ENCODE results near the gene STK32B. TPM values are rescaled to one million over a fixed set of nuclear protein-coding genes. Genes with fewer than 3 reads are reported as not detected.
A peak's percentile ranks its signal among the peaks of the same experiment; 100 is the strongest.

Gene STK32B
- total and polyA plus RNA-seq, 7 donors = 0.14 to 0.73 (median 0.52) TPM

DNA sequence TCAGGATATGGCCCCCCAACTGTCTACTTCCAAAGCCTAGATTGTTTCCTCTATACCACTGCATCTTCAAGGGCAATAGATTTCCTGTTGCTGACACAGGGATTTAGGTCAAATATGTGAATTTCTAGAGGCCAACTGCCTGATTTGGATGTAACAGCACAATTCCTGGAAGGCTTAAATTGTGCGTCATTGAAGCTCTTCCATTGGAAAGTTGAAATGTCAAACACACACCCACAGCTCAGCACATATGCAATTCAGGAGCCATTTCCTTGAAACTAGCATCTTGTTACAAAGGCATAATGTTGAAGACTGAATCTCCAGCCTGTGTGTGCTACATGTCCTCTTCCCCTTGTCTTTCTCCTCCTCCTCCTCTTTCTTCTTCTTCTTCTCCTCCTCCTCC is 158.6 kb downstream of the STK32B start:
- H3K27ac ChIP-seq = no peak overlapping the region
- no peak for ATAC-seq
- DNase-seq = no peak
- WGBS, 3 donors = 72 to 78% (median 74%) methylated on average over 1 of the region's 1 CpG
- no peak overlapping the region for H3K4me3 ChIP-seq
- no peaks in the 10 kb centered on the region for H3K4me1 ChIP-seq
- no peaks in the 10 kb centered on the region for H3K36me3 ChIP-seq (ENCODE audit: insufficient read depth in 1 of 2, low read depth in 1 of 2)
- intact Hi-C loops (cut with DNase I) = no loop called here
- TF ChIP-seq, protein P1, sequence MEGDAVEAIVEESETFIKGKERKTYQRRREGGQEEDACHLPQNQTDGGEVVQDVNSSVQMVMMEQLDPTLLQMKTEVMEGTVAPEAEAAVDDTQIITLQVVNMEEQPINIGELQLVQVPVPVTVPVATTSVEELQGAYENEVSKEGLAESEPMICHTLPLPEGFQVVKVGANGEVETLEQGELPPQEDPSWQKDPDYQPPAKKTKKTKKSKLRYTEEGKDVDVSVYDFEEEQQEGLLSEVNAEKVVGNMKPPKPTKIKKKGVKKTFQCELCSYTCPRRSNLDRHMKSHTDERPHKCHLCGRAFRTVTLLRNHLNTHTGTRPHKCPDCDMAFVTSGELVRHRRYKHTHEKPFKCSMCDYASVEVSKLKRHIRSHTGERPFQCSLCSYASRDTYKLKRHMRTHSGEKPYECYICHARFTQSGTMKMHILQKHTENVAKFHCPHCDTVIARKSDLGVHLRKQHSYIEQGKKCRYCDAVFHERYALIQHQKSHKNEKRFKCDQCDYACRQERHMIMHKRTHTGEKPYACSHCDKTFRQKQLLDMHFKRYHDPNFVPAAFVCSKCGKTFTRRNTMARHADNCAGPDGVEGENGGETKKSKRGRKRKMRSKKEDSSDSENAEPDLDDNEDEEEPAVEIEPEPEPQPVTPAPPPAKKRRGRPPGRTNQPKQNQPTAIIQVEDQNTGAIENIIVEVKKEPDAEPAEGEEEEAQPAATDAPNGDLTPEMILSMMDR (IDR thresholded peaks at IDR 0.05) = no peak
- no peaks in the 10 kb centered on the region for H3K27me3 ChIP-seq (ENCODE audit: insufficient read depth in 3 of 3, low read length in 2 of 3)
- H3K9me3 ChIP-seq = no peaks in the 10 kb centered on the region

DNA sequence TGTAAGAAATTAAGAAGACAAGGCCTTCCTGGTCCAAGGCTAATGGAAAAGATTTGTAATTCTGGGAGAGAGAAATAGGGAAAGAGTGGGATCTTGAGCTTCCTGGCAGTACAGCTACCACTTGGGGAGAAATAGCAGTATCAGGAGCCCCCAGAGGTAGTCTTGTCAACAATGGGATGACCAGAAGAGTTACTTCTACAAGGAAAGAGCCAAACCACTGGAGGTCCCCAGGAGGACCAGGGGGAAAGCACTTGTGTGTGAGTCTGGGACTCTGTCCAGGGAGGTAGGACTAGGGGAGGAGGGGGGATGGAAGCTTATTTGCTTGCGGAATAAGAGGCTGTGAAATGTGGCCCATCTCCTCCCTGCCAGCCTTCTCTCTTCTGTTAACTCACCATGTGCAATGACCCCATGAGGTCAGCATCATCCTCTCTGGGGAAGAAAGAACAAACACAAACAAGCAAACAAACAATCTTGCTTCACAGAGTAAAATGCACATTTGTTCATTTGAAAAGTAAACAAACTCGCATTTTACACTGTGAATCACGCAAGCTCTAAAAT is 160.1 kb downstream of the STK32B start:
- Histone ChIP-seq H3K4me3 (no peak overlapping the region), H3K27me3 (ENCODE audit: insufficient read depth in 3 of 3, low read length in 2 of 3) (no peaks in the 10 kb centered on the region), H3K36me3 (ENCODE audit: insufficient read depth in 1 of 2, low read depth in 1 of 2) (no peaks in the 10 kb centered on the region), H3K27ac (no peak overlapping the region), H3K4me1 (no peaks in the 10 kb centered on the region), H3K9me3 (no peaks in the 10 kb centered on the region)
- intact Hi-C loops (cut with DNase I) = no loop called here
- DNase-seq (no peak), ATAC-seq (peak in 1 of 4 donors; percentile 38)
- 75 to 80% (median 76%) methylated on average over 3 of the region's 3 CpGs for WGBS, 3 donors
- TF ChIP-seq, protein P1 (IDR thresholded peaks at IDR 0.05) = no peak

DNA sequence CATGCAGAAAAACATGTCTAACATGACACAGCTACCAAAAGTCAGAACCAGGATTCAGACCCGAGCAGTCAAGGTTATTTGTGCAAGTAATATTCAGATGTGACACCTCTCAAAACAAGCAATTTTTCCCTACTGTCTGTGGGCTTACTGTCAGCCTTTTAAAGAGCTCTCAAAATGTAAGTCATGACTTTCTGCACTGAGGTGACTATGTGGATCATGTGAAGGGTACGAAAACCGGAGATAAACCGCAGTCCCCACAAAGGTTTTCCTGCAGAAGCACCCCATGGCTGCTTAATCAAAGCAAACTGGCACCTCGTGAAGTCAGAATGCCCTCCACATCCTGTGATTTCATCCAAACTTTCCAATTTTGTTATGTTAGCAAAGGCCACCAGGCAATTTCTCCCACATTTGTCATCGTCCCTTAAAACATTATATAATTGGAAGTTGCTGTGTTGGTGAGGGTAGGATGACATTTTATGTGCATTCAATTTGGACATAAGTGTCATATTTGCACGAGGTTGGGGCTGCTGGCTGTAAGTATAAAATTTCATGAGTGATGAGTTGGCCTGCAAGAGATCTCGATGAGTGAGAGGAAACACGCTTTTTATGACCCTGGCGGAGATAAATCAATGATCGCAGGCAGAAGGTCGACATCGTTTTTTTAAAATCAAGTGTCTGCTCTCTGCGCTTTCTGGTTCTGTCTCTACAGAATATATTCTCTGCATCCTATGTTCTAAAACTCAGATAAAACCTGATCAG is 161.2 kb downstream of the STK32B start:
- Histone ChIP-seq H3K4me3 (no peak overlapping the region), H3K36me3 (ENCODE audit: insufficient read depth in 1 of 2, low read depth in 1 of 2) (no peaks in the 10 kb centered on the region), H3K27ac (no peak overlapping the region), H3K4me1 (no peaks in the 10 kb centered on the region), H3K9me3 (no peaks in the 10 kb centered on the region), H3K27me3 (ENCODE audit: insufficient read depth in 3 of 3, low read length in 2 of 3) (no peaks in the 10 kb centered on the region)
- intact Hi-C loops (cut with DNase I) = no loop called here
- TF ChIP-seq, protein P1 (IDR thresholded peaks at IDR 0.05) = no peak
- no peak for ATAC-seq
- no peak for DNase-seq
- WGBS, 3 donors = 51 to 54% (median 54%) methylated on average over 14 of the region's 14 CpGs

DNA sequence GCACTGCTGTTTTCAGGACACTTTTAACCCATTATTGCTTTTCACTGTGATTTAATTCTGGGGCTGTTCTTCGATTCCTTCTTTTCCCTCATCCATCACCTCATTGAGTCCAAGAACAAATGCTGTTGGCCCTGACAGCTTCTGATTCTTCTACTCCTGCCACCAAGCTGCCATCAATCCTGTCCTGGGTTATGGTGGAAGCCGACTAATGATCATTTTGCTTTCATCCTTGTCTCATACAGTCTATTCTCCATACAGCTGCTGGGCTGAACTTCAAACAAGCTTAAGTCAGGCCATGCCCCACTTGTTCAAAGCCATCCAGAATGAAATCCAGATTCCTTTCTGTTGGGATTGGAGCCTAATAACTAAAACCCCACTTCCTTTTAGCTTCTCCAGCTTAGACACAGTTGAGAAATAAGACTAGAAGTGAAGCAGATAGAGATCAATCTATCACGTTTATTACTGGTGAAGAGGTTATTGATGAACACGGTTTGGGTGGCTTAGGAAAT is 161.9 kb downstream of the STK32B start:
- Histone ChIP-seq H3K4me1 (no peaks in the 10 kb centered on the region), H3K9me3 (no peaks in the 10 kb centered on the region), H3K36me3 (ENCODE audit: insufficient read depth in 1 of 2, low read depth in 1 of 2) (no peaks in the 10 kb centered on the region), H3K4me3 (no peak overlapping the region), H3K27me3 (ENCODE audit: insufficient read depth in 3 of 3, low read length in 2 of 3) (no peaks in the 10 kb centered on the region), H3K27ac (no peak overlapping the region)
- ATAC-seq (no peak), DNase-seq (no peak)
- 56 to 67% (median 58%) methylated on average over 4 of the region's 4 CpGs for WGBS, 3 donors
- intact Hi-C loops (cut with DNase I) = no loop called here
- TF ChIP-seq, protein P1 (IDR thresholded peaks at IDR 0.05) = no peak

Data from psoas muscle (tissue), 8 donors.